CD4-positive, alpha-beta T cell treated with Interleukin-1 beta for 1 hour (primary cell): Measurements from ENCODE around the gene TMEM178B.
"Not testable (repeated sequence)": the region's sequence is repeated elsewhere in the genome, so short reads cannot be mapped to it uniquely, and the experiment has no call there.

Experiments used
- DNase-seq, 2 donors: peaks; one replicate each; pipeline ENCODE4 v3.0.0-alpha.2; 2020 to 2022

The TMEM178B gene

DNA sequence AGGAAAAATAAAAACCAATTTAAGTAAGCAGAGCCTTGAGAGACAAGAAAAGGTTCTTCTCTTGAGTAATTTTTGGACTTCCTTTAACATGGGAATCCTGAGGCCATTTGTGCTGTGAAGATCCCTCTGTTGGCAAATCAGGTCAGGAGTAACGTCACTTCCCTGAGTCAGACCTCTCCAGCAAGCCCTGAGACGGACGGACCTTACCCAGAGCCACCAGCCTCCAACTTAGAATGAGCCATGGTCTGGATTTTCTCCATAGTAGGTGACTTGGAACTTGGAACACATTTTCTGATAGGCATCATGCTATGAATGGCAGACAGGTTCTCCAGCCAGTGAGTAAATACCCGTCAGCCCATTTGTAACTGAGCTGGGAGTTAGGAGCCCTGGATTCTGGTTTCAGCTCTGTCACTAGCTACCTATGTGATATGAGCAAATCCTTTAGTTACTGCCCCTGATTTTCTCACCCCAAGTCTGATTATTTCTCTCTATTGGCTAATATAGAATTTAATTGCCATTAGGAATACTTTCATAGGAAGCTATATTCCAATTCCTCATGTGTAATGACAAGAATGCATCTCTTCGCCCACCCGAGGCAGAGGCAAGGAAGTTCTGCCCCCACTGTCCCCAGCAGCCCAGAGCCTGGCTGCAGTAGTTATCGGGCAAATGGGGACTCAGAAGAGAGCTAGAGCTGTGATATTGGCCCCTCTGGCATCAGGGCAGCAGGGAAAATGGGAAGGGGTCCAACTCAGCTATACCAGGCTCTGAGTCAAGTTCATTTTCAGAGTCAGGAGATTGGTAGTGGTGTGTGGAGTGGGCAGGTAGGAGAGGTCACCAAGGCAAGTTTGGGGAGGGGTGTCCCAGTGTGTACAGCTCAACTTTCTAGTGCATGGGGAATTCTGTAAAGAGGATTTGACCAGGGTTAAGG, 323.6 kb downstream of the TMEM178B start:
- DNase-seq: no peak

DNA sequence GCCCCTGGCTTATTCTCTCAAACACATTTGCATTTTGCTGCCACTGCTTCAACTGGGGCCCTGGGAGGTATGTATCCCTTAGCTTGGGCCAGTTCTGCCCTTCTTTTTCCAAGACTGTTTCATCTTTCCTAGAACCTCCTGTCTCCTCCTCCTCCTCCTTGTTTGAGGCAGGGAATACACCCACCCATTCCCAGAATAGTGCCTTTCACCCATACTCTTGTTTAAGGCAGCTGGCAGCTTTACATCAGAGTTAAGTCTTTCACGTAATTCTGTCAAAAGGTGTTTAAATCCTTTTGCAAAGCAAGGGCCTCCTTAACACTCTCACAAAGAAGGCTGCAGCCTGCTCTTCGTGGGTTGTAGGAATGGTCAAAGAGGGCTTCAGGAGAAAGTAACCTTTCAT, 326.5 kb downstream of the TMEM178B start:
- DNase-seq: no peak

DNA sequence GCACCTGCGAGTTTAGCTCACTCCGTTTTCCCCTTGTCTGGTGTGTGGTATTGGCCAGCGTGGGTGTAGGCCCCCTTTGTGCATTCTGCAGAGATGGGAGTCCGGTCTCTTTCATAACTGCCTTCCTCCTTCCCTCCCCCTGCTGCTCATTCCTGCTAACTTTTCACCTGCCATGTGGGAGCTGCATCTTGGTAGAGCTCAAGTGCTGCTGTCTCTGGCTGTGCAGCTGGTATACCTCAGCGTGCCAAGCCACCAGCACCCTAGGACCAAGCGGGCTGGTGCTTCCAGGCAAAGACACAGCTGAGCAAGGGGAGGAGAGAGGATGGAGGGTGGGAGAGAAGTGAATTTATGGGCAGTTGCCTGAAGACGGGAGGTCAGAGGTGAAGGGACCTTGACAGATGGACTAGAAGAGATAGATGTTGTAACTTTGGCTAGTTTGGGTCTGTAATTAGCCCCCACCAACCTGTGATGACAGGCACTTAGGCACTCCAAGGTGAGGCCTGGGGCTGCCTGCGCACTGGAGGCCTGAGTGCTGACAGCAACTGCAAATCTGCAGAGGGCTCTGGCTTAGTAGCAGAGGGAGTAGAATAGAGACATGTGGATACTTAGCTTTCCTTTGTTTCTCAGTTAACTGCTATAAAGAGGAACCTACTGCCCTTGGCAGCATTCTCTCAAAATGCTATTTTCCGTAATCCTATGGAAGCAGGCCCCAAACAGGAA, 328.6 kb downstream of the TMEM178B start:
- no peak for DNase-seq

DNA sequence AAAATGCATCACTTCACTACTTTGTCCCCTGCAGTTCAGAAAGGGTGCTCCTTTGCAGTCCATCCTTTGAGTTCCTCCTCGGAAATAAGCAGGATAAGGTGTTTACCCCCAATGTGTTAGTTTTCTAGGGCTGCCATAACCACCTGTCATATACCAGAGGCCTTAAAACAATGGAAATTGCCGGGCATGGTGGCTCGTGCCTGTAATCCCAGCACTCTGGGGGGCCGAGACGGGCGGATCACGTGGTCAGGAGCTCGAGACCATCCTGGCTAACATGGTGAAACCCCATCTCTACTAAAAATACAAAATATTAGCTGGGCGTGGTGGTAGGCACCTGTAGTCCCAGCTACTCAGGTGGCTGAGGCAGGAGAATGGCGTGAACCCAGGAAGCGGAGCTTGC, 330.0 kb downstream of the TMEM178B start:
- DNase-seq: not testable (repeated sequence)

DNA sequence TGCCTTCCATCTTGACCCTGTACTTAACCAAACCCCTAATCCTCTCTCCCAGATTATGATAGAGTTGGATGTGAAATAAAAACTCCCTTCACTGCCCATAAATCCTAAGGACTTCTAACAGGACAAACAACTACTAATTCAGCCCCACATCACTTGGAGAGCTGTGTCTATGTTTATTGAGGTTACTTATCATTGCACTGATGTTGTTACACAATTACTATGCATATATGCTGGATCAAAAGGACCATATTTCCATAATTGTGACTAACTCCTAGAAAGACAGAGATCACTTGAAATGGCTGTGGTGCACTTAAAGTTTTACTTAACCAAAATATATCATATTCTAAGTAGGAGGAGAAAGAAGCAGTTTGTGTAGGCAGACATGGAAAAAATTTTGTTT, 332.5 kb downstream of the TMEM178B start:
- no peak for DNase-seq

DNA sequence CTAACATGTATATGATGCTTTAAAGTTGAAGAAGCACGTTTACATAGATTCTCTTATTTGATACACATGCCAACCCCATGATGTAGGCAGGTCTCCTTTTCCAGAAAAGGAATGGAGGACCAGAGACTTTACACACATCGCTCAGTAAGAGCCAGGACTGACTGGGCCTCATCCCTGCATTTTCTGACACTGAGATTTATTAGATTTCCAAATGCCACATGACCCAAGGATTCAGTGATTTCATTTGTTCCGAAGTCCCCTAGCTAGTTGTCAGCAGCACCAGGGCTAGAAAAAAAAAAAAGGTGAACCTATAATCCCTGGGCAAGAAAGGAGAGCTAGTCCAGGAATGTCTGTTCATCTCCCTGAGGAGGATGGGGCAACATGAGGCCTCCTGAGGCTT, 334.0 kb downstream of the TMEM178B start:
- DNase-seq: no peak

DNA sequence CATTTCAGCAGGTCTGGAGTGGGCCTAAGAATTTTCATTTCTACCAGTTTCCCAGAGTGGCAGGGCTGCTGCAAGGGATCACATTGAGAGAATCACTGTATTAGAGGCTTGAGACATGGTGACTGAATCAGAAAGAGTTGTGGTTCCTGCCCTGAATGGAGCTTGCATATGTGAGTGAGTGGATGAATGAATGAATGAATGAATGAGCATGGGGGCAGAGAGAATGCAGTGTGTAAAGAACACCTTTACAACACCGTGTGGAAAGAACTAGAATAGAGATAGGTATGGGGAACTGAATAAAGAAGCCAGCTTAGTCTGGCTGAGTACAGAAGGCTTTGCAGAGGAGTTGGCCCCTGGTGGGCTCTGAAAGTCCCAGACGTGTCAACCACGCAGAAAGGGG, 334.6 kb downstream of the TMEM178B start:
- no peak for DNase-seq

DNA sequence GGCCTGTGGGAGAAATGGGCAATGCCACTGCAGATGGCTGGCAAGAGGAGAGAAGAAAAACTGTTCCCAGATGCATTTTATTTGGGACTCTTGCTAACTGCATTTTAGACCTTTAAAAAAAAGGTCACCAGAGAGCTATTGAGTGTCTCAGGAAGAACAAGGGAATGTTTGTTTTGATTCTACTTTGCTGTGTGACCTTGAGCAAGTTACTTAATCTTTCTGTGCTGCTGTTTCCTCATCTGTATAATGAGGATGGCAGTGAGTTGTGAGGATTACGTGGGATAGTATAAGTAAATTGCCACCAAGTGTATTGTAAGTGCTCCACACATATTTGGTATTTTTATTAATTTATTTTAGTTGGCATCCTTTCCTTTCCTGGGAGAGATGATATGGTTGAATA, 335.4 kb downstream of the TMEM178B start:
- no peak for DNase-seq

DNA sequence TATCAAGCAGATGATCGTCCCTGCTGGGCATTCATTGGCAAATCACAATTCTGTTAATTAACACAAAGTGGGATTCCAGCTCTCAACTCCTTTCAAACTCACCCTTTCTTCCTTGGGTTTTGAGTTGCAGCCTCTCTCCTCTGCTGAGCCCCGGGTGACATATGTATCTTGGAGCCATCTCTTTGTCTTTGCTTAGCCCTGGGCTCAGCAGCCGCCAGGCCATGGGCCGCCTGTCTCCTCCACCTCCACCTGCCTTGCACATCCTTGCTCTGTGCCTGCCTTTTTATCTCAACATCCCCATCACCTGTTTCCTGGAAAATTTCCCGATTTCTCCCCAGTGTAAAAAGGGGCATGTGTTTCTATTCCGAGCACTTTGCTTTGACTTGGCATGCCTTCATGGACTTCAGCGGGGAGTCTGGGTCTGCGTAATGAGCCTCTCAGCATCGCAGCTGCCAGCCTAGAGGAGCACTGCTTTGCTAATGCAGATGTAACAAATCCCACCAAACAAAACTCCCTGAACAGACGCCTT, 336.0 kb downstream of the TMEM178B start:
- no peak for DNase-seq

DNA sequence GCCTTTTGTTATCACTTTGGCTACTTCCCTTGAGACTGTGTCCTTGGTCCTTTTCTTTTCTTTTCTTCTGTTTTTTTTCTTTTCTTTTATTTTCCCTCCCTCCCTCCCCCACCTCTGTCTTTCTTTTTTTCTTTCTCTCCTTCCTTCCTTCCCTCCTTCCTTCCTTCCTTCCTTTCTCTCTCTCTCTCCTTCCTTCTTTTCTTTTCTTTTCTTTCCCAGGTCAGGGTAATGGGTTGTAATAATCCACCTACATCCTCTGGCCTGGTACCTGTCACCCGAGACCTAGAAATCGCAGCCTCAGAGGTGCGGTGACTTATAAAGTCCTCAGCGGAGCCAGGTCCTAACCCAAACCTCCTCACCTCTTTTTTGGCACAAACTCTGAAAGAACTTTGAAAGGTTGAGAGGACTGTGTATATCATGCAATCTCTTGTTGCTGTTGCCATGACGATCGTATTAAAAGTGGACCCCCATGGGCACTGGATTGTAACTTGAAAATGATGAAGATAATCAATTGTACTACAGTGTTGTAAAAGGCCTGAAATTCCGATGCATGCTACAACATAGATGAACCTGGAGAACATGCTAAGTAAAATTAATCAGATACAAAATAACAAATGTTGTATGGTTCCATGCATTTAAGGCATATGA, 336.6 kb downstream of the TMEM178B start:
- DNase-seq: no peak

DNA sequence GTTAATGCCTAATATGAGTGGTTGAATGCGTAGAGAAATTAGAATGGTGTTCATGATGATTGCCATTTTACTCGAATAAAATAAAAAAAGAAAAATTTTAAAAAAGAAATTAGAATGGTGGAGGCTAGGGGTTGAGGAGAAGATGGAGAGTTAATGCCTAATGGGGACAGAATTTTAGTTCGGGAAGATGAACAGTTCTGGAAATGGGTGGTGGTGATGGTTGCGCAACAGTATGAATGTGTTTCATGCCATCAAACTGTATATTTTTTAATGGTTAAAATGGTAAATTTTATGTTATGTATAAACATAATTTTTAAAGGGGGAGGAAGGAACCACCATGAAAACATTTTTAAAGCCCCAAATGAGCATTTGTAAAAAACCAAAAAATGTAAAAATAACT, 337.3 kb downstream of the TMEM178B start:
- DNase-seq: no peak

DNA sequence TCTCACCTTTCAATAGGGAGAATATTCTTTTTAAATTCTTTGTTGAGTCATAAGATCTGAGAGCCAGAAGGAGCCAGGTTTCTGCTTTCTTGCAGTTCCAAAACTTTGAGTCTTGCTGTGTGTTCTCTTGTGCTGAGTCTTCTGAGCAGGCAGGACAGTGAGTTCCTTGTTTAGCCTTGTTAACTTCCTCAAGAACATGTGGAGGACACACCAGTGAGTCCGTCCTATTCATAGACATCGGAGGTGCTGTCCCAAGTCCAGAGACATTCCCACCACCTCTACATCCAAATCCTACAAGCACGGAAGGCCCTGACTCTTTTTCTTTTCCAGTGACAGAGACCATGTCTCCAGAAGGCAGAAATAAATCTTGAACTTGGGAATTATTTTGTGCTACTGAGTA, 342.1 kb downstream of the TMEM178B start:
- no peak for DNase-seq

DNA sequence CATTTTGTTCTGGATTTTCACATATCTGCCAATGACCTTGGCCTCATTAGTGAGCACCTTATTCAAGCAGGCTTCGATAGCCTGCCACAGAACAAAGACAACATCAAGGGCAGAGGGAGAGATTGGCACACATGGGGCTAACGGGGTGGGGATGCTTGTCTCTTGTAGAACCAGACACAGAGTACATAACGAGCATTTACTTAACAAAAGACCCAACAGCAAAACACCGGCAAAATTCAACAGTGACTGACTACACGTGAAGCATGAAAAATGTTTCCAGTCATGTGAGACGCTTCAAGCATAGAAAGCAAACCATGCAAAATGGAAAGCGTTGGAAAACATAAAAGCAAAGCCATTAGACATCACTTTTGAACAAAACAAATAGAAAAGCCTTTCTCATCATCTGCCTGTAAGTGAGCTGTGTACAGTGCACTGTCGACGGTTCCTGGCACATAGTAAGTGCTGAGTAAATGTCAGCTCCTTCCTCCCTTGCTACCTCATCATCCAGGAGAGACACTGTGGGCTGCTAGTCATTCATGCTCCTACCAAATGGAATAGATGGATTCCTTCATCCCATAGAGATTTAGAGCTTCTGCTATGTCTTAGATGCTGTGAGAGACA, 342.9 kb downstream of the TMEM178B start:
- no peak for DNase-seq

DNA sequence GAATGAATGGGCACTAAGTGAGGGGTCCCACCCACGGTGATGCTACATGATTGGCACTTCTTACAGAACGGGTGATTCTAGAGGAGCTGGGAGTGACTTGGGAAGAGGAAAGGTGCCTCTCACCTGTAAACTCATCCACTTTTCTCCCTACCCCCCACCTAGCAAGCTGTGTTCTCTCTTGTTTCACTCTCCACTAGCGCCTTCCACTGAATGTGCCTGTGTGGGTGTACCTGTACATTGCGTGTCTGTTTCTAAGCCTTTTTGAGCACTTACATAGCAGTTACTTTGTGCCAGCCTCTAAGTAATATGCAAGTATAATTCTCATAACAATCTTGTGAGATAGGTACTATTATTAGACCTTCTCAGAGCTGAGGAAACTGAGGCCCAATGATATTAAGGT, 343.6 kb downstream of the TMEM178B start:
- DNase-seq: no peak

DNA sequence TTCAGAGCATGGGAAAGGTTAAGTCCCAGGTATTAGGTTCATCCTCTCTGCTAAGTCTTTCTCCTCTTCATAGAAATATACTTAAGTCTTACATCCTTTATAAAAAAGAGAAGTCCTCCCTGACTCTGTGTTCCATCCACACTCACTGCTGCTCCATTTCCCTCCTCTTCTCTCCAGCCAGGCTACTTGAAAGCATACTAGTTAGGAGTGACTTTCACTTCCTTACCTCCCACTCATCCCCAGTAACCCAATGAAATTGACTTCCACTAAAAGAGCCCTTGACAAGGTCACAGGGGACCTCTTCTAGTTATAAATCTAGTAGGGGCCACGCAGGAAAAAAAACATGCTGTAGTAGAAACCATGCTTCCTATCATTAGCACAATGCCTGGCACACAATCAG, 344.2 kb downstream of the TMEM178B start:
- no peak for DNase-seq

DNA sequence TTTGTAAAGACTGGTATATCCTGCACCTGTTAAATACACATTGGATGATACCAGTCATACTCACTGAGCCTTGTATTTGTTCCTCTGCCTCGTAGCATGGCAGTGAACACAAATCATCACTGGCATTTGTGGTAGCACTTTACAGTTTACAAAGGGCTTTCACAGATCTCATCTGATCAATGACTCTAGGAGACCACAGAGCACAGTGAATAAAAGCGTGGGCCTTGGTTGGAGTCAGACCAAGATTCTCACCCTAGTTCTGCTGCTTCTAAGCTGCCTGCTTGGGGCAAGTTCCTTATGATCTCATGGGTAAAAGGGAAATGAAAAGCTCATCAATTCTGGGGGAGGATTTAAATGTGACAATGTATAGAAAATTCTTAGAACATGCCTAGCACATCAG, 347.4 kb downstream of the TMEM178B start:
- no peak for DNase-seq

DNA sequence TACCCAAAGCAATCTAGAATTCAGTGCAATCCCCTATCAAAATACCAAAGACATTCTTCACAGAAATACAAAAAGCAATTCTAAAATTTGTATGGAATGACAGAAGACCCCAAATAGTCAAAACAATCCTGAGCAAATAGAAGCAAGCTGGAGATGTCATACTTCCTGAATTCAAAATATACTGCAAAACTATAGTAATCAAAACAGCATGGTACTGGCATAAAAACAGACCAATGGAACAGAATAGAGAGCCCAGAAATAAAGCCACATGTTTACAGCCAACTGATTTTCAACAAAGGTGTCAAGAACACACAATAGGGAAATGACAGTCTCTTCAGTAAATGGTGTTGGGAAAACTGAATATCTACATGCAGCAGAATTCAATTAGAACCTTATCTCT, 353.3 kb downstream of the TMEM178B start:
- DNase-seq: no peak

DNA sequence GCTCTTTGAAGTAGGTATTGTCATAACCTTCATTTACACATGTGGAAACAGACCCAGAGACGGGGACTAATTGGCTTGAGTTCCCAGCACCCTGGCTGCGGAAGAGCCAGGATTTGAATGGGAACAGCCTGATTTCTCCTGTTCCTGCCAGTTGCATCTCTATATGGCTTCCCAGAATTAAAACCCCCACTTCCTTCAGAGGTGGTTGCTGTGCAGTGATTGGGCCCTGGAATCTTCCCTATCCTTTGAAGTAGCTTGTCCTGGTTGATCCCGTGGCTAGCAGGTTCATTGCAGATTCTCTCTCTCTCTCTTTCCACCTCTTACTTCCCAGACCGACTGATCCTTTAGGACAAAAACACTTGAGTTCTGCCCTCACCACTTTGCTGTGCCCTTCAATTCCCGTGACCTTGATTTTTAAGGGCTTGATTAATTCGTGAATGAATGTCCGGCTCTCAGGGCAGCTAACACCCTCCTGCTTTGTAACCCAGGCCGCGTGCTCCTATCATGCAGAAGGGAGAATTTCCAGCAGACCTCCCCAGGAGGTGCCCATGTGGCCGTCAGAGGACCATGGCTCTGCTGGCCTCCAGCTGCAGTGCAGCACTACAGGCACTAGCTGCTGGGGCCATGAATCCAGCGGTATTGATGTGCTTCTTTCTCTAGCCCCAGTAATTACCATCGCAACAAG, 356.7 kb downstream of the TMEM178B start:
- no peak for DNase-seq

DNA sequence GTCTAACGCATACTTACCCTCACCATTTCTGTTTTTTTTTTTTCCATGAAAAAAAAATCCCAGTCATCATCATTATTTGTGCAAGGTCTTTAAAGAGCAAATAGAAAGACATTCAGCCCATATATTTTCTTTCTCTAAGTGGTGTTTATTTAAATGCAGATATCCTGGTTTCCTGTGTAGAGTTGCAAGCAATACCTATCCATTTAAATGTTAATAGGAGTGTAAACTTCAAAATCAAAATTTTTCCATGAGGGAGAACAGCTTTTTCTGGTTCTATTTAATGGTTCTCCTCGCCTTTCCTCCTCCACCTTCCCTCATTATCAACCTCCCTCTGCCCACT, 357.2 kb downstream of the TMEM178B start:
- no peak for DNase-seq

DNA sequence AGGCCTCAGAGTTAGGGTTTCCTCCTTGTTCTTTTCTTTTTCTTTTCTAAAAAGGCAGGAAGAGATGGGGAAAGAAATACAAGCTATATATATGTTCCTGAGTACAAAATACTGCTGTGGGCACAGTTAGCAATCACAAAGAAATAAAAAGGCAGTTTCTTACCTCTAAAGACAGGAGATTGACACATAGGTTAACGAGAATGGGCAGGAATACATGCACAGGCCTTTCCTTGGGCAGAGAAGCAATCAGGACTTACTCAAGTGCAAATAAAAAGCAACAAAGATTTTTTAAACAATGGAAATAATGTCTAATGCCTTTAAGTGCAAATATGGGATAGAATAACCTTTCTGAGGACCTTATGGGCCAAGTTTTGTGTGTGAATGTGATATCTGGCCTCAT, 357.8 kb downstream of the TMEM178B start:
- DNase-seq: no peak

DNA sequence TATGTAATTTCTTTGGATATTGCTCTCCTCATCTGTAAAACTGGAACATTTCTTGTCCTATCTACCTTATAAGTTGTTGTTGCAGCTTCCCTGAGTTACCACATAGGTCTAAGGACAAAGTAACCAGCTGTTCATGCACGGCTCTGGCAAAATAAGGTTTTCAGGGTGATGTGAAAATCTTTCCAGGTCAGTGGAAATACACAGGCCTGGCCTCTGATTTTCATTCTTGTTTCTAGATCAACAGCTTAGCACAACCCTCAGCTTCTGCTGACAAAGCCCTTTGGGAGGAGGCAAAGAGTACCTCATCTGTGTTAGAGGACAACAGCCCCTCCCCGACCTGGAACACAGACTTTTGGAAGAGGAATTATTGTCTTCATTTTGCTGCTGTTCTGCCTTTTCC, 359.8 kb downstream of the TMEM178B start:
- DNase-seq: no peak

DNA sequence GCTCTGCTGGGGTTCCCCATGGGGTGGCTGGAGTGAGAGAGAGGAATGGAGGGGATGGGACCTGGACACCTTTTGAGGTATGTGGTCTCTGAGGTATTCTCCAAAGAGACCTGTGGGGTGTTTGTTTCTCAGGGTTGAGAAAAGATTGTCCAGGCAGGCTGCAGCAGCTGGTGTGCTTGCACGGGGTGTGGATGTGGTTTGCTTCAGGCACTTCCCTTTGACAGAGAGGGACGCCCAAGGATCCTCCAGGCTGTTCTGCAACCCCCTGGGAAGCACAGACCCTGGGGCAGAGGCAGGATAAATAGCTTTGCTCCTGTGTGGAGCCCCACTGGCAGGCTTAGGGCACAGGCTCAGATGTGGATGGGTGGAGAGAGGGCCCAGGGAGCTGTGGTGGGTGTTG, 362.3 kb downstream of the TMEM178B start:
- DNase-seq: no peak
